NCI-H1694 (cell line): ENCODE results near the gene SLC46A1.

ENCODE experiments used
- DNase-seq: peaks from one replicate; lab custom pipeline; 2025; lab: John Stamatoyannopoulos, UW

The SLC46A1 gene

GRCh38 chr17:28379814-28380801, 25.9 kb downstream of the SLC46A1 start:
- DNase-seq = no peak

GRCh38 chr17:28372945-28373274, 33.1 kb downstream of the SLC46A1 start:
- DNase-seq = no peak

- DNase-seq = no peak
These were observed 33.6 kb downstream of the SLC46A1 start for GRCh38 chr17:28372203-28372944.

GRCh38 chr17:28371245-28372202, 34.5 kb downstream of the SLC46A1 start, which contains the start of gene SARM1:
Gene SARM1 (plus strand): TSS chr17:28371694. CDS start chr17:28372033, 339 bp downstream.
- DNase-seq = peak; percentile 91

GRCh38 chr17:28370744-28371103, 35.3 kb downstream of the SLC46A1 start:
- DNase-seq = no peak

- no peak for DNase-seq
These were observed 35.8 kb downstream of the SLC46A1 start, which contains the start of gene VTN for GRCh38 chr17:28370035-28370743. Gene VTN (minus strand): TSS chr17:28370307. CDS start chr17:28370203, 104 bp downstream.

- DNase-seq = no peak
These were observed 36.4 kb downstream of the SLC46A1 start for GRCh38 chr17:28369684-28370034.

GRCh38 chr17:28368915-28369683, 36.9 kb downstream of the SLC46A1 start:
- no peak for DNase-seq

- DNase-seq = no peak
These were observed 37.6 kb downstream of the SLC46A1 start for GRCh38 chr17:28368306-28368831.

- no peak for DNase-seq
These were observed 38.2 kb downstream of the SLC46A1 start for GRCh38 chr17:28367641-28368305.

GRCh38 chr17:28366605-28367004, 39.4 kb downstream of the SLC46A1 start:
- DNase-seq = no peak

- peak; percentile 24 for DNase-seq
These were observed 40.5 kb downstream of the SLC46A1 start for GRCh38 chr17:28365487-28365886.

GRCh38 chr17:28364665-28365363, 41.2 kb downstream of the SLC46A1 start, which contains the start of gene SEBOX:
Gene SEBOX (minus strand): TSS chr17:28365199. CDS start chr17:28365151, 48 bp downstream.
- DNase-seq = no peak

GRCh38 chr17:28363776-28364650, 42.0 kb downstream of the SLC46A1 start:
- DNase-seq = no peak

- DNase-seq = no peak
These were observed 42.8 kb downstream of the SLC46A1 start for GRCh38 chr17:28363186-28363585.

GRCh38 chr17:28357901-28358197, 48.2 kb downstream of the SLC46A1 start:
- no peak for DNase-seq

GRCh38 chr17:28357061-28357900, 48.7 kb downstream of the SLC46A1 start, which contains the start of gene POLDIP2:
Gene POLDIP2 (minus strand): TSS chr17:28357527. CDS start chr17:28357448, 79 bp downstream.
- peak; percentile 83 for DNase-seq
